ENCODE data around the gene TSHR.
"Not testable (repeated sequence)": the region's sequence is repeated elsewhere in the genome, so short reads cannot be mapped to it uniquely, and the experiment has no call there.

The TSHR gene

DNA sequence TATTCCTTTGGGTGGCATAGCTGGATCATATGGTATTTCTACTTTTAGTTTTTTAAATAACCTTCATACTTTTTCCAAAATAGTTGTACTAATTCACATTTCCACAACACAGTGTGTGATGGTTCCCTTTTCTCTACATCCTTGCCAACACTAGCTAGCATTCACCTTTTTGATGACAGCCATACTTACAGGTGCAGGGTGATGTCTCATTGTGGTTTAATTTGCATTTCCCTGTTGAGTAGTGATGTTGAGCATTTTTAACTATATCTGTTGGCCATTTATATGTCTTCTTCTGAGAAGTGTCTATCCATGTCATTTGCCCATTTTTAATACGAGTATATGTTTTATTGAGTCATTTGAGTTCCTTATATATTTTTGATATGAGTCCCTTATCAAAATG is 96.1 kb downstream of the TSHR start:
- no peak overlapping the region for H3K4me3 ChIP-seq
- H3K27ac ChIP-seq, result no peak overlapping the region

- not testable (repeated sequence) for H3K27ac ChIP-seq, H3K4me3 ChIP-seq
These were observed 98.6 kb downstream of the TSHR start for GRCh38 chr14:81054057-81054456.

- H3K27ac ChIP-seq, result no peak overlapping the region
- no peak overlapping the region for H3K4me3 ChIP-seq
These were observed 100.5 kb downstream of the TSHR start for GRCh38 chr14:81055971-81056370.

- Histone ChIP-seq H3K4me3 (no peak overlapping the region), H3K27ac (no peak overlapping the region)
These were observed 107.0 kb downstream of the TSHR start for GRCh38 chr14:81062380-81062779.

- no peak overlapping the region for H3K4me3 ChIP-seq
- no peak overlapping the region for H3K27ac ChIP-seq
These were observed 107.4 kb downstream of the TSHR start for GRCh38 chr14:81062816-81063215.

DNA sequence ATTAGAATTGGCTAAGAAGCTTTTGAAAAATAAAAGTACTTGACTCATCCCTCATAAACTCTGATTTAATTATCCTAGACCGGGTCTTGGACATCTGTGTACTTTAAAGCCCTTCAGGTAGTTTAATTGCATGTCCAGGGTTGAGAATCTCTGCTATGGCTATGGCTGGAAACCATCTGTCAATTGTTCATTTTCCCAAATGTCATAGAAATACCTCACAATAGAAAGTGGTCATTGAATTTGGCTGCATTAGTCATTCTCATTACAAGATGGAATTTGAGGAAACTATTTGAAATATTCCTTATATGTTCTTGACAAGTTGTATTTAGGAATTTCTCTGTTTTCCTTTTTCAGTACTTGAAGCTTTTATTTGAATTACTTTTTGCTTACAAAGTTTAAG is 111.3 kb downstream of the TSHR start:
- no peak overlapping the region for H3K27ac ChIP-seq

DNA sequence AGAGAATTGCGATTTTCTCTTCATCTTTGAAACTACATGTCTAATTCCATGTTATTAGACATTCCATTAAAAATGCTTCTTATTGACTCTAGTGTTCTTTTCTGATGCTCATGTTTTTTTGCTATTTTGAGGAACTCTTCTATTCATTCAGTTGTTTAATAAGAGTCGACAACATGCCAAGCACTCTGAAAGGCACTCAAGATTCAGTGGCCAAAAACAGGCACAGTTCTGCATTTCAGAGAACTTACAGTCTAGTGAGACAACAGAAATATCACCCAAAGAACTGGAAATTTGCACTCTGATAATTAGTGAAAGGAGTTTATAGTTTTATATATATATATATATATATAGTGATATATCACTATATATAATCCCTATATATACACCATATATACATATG is 111.7 kb downstream of the TSHR start:
- Histone ChIP-seq H3K27ac (no peak overlapping the region), H3K4me3 (no peak overlapping the region)

More for the DNA sequence above, 111.3 kb downstream of the TSHR start:
- H3K4me3 ChIP-seq, result no peak overlapping the region

GRCh38 chr14:81068176-81068782 is 112.9 kb downstream of the TSHR start:
- H3K4me3 ChIP-seq, result no peak overlapping the region
- H3K27ac ChIP-seq, result no peak overlapping the region

GRCh38 chr14:81070511-81070910 is 115.1 kb downstream of the TSHR start:
- no peak overlapping the region for H3K27ac ChIP-seq
- no peak overlapping the region for H3K4me3 ChIP-seq

- H3K4me3 ChIP-seq, result no peak overlapping the region
- no peak overlapping the region for H3K27ac ChIP-seq
These were observed 130.2 kb downstream of the TSHR start for GRCh38 chr14:81085596-81085995.

DNA sequence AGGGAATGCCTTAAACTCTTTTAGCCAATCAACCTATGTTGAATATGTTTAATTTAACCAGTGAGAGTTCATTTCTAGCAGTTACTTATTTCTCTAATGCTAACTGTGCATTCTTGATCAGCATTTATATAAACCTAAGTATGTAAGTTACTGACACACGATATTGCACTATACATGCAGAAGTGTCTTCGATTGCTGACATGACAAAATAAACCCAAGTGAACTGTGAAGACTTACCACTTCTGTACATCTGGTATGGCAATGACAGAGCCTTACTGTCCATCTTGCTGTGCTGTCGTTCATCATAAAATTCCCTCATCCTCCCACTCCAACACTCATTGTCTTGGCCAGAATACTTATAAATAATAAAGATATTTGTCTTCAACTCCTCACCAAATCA is 131.8 kb downstream of the TSHR start:
- Histone ChIP-seq H3K4me3 (no peak overlapping the region), H3K27ac (no peak overlapping the region)

DNA sequence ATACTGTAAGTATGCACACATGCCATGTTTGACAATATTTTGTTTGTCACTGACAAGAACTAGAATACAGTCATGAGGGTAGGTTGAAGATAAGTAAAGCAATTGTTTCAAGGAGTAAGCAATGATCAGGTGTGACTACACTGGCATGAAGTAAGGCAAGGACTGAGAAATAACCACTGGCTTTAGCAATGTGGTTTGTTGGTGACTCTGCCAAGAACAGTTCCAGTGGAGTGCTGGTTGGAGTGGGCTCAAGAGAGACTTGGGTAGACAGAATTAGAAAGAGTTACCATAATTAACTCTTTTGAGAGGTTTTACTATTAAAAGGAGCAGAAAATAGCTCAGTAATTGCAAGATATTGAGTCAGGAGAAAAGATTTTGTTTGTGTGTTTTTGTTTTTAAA is 135.7 kb downstream of the TSHR start:
- H3K4me3 ChIP-seq, result no peak overlapping the region
- no peak overlapping the region for H3K27ac ChIP-seq

DNA sequence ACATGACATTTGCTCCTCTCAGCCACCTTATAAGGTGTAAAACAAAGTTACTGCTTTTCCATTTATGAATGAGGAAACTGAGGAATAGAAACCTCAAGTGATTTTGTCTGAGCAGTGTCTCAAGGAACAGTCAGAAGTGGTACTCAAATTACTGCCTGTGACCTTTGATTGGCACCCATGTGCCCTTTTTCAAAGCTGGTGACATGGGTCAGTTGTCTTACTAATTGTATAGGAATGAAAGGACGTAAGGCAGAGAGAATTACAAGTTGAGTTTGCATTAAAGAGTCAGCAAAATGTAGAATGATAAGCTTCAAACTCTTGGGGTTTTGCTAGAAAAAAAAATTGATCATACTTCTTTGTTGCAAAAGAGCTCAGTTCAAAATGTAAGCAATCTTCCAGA is 136.2 kb downstream of the TSHR start:
- H3K27ac ChIP-seq, result no peak overlapping the region
- H3K4me3 ChIP-seq, result no peak overlapping the region

DNA sequence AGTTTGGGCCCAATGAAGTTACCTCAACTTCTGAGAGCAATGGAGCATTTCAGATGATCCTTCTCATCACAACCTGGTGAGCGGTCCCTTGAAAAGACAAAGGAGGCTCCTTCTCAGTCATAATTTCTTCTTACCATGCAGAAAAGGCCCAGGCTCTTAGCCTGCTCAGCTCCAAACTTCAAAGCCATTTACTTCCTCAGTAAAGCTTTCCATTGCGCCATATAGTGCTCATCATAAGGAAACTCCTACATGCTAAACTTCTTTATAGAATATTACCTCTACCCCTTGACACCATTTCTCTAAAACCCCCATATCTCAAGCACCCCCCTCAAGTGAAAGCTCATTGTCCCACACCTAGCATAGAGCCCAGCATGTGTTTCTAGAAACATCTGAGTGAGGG is 138.2 kb downstream of the TSHR start:
- Histone ChIP-seq H3K27ac (no peak overlapping the region), H3K4me3 (no peak overlapping the region)

DNA sequence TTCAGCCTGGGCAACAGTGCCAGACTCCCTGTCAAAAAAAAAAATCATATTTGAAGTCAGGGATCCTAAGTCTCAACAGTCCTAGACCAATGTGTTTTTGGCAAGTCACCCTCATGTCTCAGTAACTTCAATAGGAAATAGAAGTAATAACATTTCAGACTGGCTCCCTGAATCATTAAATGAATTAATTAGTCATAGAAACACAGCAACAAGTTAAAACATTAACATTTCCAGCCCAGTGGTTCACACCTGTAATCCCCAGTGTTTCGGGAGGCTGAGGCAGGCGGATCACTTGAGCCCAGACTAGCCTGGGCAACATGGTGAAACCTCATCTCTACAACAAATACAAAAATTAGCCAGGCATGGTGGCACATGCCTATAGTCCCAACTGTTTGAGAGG is 140.1 kb downstream of the TSHR start:
- no peak overlapping the region for H3K27ac ChIP-seq
- H3K4me3 ChIP-seq, result no peak overlapping the region

DNA sequence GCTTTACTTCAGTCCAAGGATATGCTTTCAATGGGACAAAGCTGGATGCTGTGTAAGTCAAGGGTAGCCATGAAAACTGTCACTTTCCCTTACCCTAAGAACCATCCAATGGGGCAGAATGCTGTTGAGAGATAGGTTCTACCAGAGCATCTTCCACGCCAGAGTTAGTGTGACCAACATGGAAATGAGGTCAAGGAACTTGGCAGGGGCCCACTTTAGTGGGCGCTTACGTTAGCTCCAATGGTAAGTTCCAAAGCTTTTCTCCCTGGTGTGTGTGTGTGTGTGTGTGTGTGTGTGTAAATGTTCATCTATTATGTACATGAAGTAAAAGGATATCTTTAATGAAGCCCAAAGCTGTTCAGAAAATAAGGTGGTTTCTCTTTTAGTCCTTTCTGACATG is 141.2 kb downstream of the TSHR start:
- no peak overlapping the region for H3K27ac ChIP-seq
- no peak overlapping the region for H3K4me3 ChIP-seq

- H3K27ac ChIP-seq, result no peak overlapping the region
- H3K4me3 ChIP-seq, result no peak overlapping the region
These were observed 146.8 kb downstream of the TSHR start for GRCh38 chr14:81102217-81102616.

- Histone ChIP-seq H3K4me3 (no peak overlapping the region), H3K27ac (no peak overlapping the region)
These were observed 148.0 kb downstream of the TSHR start for GRCh38 chr14:81103443-81103842.

DNA sequence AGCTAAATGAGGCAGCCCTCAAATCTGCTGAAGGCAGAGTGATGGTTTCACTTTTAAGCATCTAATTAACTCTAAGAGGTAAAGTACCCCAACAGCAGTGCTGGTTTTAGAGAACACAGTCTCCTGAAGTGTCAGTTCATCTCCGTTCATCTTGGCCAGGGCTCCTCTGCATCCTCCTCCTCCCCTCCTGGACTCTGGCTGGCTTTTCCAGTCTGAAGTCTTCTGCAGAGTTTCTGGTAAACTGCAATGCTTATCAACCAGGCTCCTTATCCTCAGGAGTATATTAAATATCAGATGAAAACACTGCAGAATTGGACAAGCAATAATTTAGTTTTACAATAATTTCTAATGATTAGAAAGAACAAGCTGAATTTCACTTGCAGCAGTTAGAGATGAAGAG is 150.0 kb downstream of the TSHR start:
- H3K27ac ChIP-seq, result no peak overlapping the region
- H3K4me3 ChIP-seq, result no peak overlapping the region

DNA sequence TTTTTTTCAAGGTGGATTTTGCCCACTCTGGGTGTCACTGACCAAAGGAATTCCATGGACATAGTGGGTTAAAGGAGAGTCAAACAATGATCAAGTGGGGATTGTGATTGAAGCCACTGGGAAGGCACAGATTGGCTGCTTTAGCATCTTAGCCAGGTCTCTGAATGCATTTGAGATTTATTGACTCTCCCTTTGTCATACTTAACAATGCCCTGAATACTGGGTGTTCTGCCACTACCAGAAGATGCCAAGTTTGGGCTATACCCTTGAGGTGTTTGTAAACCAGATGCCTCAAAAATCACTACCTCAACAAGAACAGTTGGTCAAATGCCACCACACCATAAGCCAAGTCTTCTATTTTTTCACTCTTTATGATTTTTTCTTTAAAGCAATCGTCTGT is 150.5 kb downstream of the TSHR start:
- H3K4me3 ChIP-seq, result no peak overlapping the region
- no peak overlapping the region for H3K27ac ChIP-seq

GRCh38 chr14:81110186-81110585 is 154.8 kb downstream of the TSHR start:
- no peak overlapping the region for H3K27ac ChIP-seq
- no peak overlapping the region for H3K4me3 ChIP-seq

- Histone ChIP-seq H3K4me3 (no peak overlapping the region), H3K27ac (no peak overlapping the region)
These were observed 157.8 kb downstream of the TSHR start for GRCh38 chr14:81113176-81113575.

All from skin epidermis (tissue), 12 donors.